Measurements from ENCODE around the gene TGFBR3. TPM values are rescaled to one million over a fixed set of nuclear protein-coding genes. Genes with fewer than 3 reads are reported as not detected.

Gene TGFBR3
- total and polyA plus RNA-seq, 2 of the 8 experiments (the other 6 are each of a cell fraction or from before 2014, with no cell fraction given) = 2.0 to 6.1 TPM

- 87% methylated on average over 8 of the region's 8 CpGs; no CpG with 5 or more reads in 1 of the 2 experiments for WGBS, 2 experiments (ENCODE audit: extremely low coverage in 1 of 2, insufficient coverage in 1 of 2, insufficient read length in 1 of 2, insufficient replicate concordance in 2 of 2, low coverage in 1 of 2, low lambda C conversion rate in 2 of 2, missing lambda C conversion rate in 1 of 2)
- H3K27ac ChIP-seq (ENCODE audit: low read depth, low read length) = no peak overlapping the region
- FAIRE-seq (no peak), DNase-seq (ENCODE audit: low read depth in 1 of 2, low spot score in 2 of 2) (no peak)
- H2BK5ac ChIP-seq (ENCODE audit: low read depth, low read length) = no peak overlapping the region
- no peaks in the 10 kb centered on the region for H3K36me3 ChIP-seq (ENCODE audit: control insufficient read depth in 2 of 4, insufficient read depth in 4 of 4, low read length in 3 of 4)
- no peak overlapping the region for H3K14ac ChIP-seq (ENCODE audit: insufficient read length)
- H3K4ac ChIP-seq (replicated peaks; ENCODE audit: insufficient read length, low read depth, low read length) = no peak overlapping the region
- no peak overlapping the region for H3K4me2 ChIP-seq (ENCODE audit: insufficient read depth in 1 of 2, low read depth in 2 of 2, low read length in 2 of 2)
- H3K79me1 ChIP-seq (ENCODE audit: low read depth, low read length) = no peaks in the 10 kb centered on the region
- H3K23ac ChIP-seq (ENCODE audit: insufficient read length) = no peak overlapping the region
- H4K91ac ChIP-seq (replicated peaks; ENCODE audit: insufficient read length, low read length) = no peak overlapping the region
- no peak overlapping the region for H2BK15ac ChIP-seq (ENCODE audit: low read length)
- no peak overlapping the region for H2BK120ac ChIP-seq (replicated peaks; ENCODE audit: low read depth, low read length)
- no peaks in the 10 kb centered on the region for H3K27me3 ChIP-seq (replicated peaks in 1 of 4; ENCODE audit: control insufficient read depth in 3 of 4, extremely low read depth in 1 of 4, insufficient read depth in 3 of 4, low read length in 3 of 4)
- no peak overlapping the region for H3K18ac ChIP-seq (ENCODE audit: extremely low read depth, low read length)
- H2BK12ac ChIP-seq (ENCODE audit: low read depth, low read length) = no peak overlapping the region
- H2AFZ ChIP-seq (ENCODE audit: low read length) = no peak overlapping the region
- no peak overlapping the region for H4K5ac ChIP-seq (ENCODE audit: insufficient read length, low read depth, low read length)
- no peaks in the 10 kb centered on the region for H4K20me1 ChIP-seq (replicated peaks in 1 of 2; ENCODE audit: control insufficient read depth in 1 of 2, insufficient read depth in 2 of 2, low read length in 2 of 2)
- no peak overlapping the region for H4K8ac ChIP-seq (ENCODE audit: extremely low read depth, insufficient read depth, low read length)
- H3K4me3 ChIP-seq (ENCODE audit: extremely low read depth in 1 of 4, insufficient read depth in 2 of 4, low read depth in 3 of 4, low read length in 4 of 4) = no peak overlapping the region
- no peak overlapping the region for H3K9ac ChIP-seq (replicated peaks in 1 of 4; ENCODE audit: extremely low read depth in 1 of 4, low read depth in 3 of 4, low read length in 3 of 4)
- H3K79me2 ChIP-seq (ENCODE audit: control insufficient read depth in 1 of 2, insufficient read depth in 2 of 2, low read length in 2 of 2) = no peaks in the 10 kb centered on the region
- no peaks in the 10 kb centered on the region for H3K9me3 ChIP-seq (ENCODE audit: insufficient read depth in 2 of 2, low read depth in 1 of 2, low read length in 1 of 2)
- POLR2A ChIA-PET (ENCODE audit: partially characterized antibody) = no interaction called here
- H3K4me1 ChIP-seq (replicated peaks in 1 of 4; ENCODE audit: control insufficient read depth in 3 of 4, insufficient read depth in 4 of 4, low read length in 3 of 4) = peaks cover 0 to 8% (median 0%) of the 10 kb centered on the region in 4 experiments; a peak in 2 of 7 replicates
- CTCF ChIA-PET (ENCODE audit: partially characterized antibody) = interaction anchor here (0.9 to 1.7 kb wide), 2 partner anchors 11 to 125 kb away, joined by 3 to 5 read pairs; no protein-coding TSS in a partner anchor
- H3K56ac ChIP-seq (replicated peaks; ENCODE audit: insufficient read length, low read depth, low read length) = no peak overlapping the region
- peaks cover 1% of the 10 kb centered on the region; the same call in 1 of the 2 replicates for H3K23me2 ChIP-seq (ENCODE audit: low read depth, low read length)
- H2AK5ac ChIP-seq (ENCODE audit: low read depth, low read length) = no peak overlapping the region
- no peak overlapping the region for H2BK20ac ChIP-seq (ENCODE audit: low read length)
- no peak for TF ChIP-seq CBX5 (IDR thresholded peaks at IDR 0.05; ENCODE audit: low read depth, low read length)
- no peak for TF ChIP-seq SUZ12 (IDR thresholded peaks at IDR 0.05; ENCODE audit: low read length)
- no peak for TF ChIP-seq SP4 (IDR thresholded peaks at IDR 0.05; ENCODE audit: low read length)
- TF ChIP-seq BACH1 (IDR thresholded peaks at IDR 0.05; ENCODE audit: low read length) = no peak
- TF ChIP-seq TEAD4 (IDR thresholded peaks at IDR 0.05; ENCODE audit: low read depth, low read length) = no peak
- TF ChIP-seq POLR2AphosphoS5 (IDR thresholded peaks at IDR 0.05; ENCODE audit: low read depth, low read length) = no peak
- TF ChIP-seq CHD2 (IDR thresholded peaks at IDR 0.05; ENCODE audit: low read length) = no peak
- no peak for TF ChIP-seq ASH2L (IDR thresholded peaks at IDR 0.05; ENCODE audit: low read length)
- no peak for TF ChIP-seq CTBP2 (IDR thresholded peaks at IDR 0.05; ENCODE audit: borderline replicate concordance, insufficient read depth, insufficient read length, low read length)
- TF ChIP-seq SP2 (IDR thresholded peaks at IDR 0.05; ENCODE audit: low read length) = no peak
- TF ChIP-seq RFX5 (IDR thresholded peaks at IDR 0.05; ENCODE audit: borderline replicate concordance, low read depth, low read length) = no peak
These were observed 82.8 kb downstream of the TGFBR3 start for GRCh38 chr1:91803123-91803522.

All from H1 (cell line).